OCI-M2 (cell line): Measurements from ENCODE around the gene SMAGP.
"Not testable (repeated sequence)": the region's sequence is repeated elsewhere in the genome, so short reads cannot be mapped to it uniquely, and the experiment has no call there.

Experiments
- DNase-seq: peaks from one replicate; lab custom pipeline; 2025; ENCODE audit not compliant: unreplicated experiment; lab: John Stamatoyannopoulos, UW

SMAGP gene

DNA sequence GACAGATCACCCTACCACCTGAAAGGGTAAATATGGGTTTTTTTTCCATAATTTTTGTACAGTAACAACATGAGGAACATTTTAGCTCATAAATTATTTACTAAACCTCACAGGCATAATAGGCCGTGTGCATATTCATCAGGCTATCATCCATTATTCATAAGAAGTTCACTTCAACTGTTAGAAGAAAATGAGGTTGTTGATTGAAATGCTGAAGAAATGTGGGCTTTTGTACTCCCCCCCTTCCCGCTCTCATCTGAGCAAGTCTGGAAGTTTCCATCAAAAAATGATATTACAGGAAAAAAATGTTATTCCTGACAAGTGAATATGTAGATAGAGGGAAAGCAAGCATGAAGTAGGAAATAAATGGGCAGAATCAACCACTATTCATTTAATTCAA, 44.4 kb downstream of the SMAGP start:
- no peak for DNase-seq

DNA sequence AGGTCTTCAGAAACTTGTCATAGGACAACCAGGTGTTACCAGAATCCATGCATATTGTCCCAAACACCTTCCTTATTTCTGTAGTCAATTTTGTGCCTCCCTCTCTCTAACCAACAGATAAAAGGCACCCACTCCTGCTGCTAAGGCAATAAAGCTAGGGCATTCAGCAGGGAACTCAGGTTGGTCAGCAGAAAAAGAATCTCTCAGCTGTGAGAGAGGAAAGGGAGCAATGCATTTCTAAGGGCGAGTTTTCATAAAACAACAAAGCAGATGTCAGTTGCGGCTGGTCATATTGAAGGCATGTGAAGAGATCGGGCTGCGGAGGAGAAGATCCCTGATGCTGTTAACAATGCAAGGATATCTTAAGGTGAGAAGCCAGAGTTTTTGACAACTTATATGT, 45.0 kb downstream of the SMAGP start:
- DNase-seq: no peak

DNA sequence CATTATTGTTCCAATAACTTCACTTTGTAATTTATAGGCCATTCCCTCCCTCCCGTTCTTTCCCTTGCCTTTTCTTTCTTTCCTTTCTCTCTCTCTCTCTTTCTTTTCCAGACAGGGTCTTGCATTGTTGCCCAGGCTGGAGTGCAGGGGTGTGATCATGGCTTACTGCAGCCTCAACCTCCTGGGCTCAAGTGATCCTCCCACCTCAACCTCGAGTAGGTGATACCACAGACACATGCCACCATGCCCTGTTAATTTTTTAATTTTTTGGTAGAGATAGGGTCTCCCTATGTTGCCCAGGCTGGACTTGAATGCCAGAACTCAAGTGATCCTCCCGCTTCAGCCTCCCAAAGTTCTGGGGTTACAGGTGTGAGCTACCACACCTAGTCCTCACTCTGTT, 45.6 kb downstream of the SMAGP start:
- no peak for DNase-seq

DNA sequence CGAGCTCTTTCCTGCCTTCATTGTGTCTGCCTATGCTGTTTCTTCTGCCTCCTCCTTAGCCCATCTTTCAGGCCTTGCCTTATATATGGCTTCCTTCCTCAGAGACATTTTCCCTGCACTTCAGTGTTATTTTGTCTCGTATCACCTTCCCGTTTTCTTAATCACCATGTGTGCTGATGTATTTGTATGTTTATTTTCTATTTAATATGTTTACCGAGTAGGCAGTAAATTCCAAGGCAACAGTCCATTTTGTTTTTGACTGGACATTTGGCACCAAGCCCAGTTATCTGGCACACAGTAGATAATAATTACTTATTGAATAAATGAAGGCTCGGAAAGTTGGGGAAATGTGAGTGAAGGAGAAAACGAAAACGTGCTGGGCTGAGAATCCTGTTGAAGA, 47.8 kb downstream of the SMAGP start:
- no peak for DNase-seq

DNA sequence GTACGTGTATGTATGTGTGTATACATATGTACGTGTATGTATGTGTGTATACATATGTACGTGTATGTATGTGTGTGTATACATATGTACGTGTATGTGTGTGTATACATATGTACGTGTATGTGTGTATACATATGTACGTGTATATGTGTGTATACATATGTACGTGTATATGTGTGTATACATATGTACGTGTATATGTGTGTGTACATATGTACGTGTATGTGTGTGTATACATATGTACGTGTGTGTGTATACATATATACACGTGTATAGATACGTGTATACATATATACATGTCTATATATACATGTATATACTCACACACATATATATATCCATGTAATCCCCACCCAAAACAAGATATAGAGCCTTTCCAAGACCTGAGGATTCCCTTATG, 50.4 kb downstream of the SMAGP start:
- not testable (repeated sequence) for DNase-seq

DNA sequence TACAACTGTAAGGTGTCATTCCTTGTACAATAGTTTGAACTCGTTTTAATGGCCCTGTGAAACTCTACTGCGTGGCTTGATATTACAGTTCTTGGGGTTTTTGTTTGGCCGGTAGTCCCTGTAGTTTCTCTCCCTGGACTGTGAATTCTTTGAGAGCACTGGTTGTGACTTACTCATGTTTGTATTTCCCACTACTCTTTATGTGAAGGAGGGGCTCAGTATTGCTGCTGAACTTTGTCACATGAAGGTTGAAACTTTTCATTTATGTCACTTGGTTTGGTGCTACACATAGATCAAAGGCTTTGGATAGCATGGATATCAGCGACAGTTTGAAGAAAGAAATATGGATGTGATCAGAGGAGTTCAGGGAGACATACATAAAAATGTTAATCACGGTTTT, 50.9 kb downstream of the SMAGP start:
- no peak for DNase-seq

DNA sequence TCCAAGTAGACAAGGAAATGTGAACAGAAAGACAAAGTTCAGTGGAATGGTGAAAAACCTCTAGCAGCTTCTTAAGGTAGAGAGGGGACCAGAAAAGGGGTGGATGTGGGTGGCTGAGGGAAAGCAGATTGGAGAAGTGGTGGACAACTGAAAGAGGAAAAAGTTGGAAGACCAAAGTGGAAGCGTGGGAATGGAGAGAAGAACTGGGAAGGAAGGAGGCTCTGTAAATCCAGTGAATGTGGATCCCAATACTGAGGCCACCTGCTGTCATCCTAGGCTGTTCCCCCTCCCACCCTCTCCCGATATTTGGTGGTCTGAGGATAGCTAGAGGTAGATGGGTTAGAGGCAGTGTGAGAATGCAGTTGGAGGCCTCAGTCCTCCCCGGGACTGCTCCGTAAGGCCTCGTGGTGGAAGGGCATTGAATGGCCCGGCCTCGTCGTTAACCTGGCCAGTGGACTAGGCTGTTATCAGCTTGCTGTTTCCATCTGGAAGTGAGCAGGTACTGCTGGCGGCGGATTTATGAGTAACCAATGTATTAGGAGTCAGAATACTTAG, 51.5 kb downstream of the SMAGP start:
- DNase-seq: no peak

DNA sequence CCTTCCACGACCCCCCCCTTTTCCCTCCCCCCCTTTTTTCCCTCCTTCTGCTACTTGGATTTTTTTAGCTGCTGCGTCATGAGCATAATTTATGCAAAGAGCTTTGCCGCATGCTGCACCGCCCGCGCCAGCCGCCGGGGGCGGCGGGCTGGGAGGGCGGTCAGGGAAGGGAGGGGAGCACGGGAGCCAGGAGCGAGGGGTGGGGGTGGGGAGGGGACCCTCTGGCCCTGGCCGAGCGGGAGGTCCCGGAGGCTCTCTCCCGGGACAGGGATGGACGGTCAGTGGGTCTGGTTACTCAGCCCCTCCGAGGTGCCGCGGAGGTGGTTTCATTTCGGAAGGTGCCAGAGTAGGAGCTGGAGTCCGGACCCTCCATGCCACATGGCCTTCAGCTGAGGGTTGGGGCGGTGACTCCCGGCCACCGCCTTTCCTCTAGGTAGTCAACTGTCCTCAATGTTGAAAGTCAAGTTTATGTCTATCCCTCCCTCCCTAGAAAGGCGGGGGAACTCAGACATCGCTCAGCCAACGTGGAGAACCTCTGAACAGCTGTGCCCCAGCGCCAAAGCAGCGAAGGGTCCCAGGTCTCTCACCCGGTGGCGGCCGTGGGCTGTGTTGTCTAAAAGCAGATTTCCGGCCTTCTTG, 52.1 kb downstream of the SMAGP start, which contains the start of gene POU6F1:
TSS of gene POU6F1 (minus strand) at position 95 of the 639 bp plus-strand sequence. CDS start 11,226 bp downstream, outside the sequence.
- DNase-seq: peak; percentile 36

DNA sequence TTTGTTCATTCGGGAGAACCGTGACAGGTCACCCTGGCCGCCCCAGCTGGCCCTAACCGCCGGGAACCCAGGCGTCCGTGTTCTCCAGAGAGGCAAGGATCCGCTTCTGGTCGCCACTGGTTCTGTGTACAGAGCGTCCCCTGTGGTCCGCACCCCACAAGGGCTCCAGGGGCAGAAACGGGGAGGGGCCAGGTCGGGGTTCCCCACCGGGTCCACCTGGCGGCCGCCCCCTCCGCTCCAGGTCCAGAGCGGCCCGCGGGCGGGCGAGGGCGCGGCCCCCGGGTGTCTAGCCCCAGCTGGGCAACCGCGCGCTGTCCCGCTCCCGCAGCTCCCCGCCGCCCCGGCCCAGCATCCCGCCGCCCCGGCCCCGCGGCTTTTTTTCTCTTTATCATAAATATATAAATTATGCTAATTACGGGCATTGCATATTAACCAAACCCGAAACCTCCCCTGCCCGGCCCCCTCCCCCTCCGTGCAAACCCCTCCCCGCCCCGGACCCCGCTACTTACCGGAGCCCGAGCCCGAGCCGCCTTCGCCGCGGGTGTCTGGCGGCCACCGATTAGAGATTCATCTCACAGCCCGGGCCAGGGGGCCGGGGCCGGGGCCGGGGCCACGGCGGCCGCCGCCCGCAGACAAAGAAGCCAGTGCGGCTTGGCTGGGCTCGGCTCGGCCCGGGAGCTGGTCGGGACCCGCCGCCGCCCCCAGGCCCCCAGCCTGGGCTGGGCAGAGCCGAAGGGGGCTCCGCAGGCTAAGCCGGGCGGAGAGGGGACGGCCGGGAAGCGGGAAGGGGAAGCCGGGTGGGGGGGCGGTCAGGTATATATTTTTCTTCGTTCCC, 52.9 kb downstream of the SMAGP start:
- no peak for DNase-seq

DNA sequence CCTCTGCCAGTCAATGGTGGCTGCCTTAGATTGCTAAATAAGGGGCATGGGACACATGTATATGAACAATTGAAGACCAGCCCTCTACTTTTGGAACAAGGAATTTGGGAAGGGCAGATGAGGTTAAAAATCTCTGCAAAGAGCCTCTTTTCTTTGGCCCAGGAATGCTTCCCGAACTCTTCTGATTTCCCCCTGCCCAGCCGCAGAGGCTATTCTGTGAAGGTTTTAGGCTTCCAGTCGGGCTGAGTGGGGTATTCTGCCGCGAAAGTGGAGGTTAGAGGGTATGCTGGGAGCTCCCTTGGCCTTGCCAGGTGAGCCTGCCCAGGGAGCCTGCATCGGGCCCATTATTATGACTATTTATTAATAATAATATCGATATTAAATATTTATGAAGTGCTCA, 53.6 kb downstream of the SMAGP start:
- DNase-seq: no peak

DNA sequence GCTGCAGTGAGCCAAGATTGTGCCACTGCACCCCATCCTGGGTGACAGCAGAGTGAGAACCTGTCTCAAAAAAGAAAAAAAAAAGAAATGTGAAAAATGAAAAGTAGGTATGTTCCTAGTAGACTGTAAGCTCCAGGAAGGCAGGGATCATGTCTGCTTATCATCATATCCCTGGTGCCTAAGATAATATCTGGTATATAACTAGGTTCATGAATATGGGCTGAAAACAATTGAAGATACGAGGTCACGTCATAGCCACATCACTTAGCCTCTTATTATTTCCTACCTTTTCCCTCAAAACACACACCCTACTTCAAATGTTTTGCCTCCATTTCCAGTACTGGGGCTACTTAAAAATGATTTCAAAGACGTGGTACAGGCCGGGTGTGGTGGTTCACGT, 55.3 kb downstream of the SMAGP start:
- no peak for DNase-seq

DNA sequence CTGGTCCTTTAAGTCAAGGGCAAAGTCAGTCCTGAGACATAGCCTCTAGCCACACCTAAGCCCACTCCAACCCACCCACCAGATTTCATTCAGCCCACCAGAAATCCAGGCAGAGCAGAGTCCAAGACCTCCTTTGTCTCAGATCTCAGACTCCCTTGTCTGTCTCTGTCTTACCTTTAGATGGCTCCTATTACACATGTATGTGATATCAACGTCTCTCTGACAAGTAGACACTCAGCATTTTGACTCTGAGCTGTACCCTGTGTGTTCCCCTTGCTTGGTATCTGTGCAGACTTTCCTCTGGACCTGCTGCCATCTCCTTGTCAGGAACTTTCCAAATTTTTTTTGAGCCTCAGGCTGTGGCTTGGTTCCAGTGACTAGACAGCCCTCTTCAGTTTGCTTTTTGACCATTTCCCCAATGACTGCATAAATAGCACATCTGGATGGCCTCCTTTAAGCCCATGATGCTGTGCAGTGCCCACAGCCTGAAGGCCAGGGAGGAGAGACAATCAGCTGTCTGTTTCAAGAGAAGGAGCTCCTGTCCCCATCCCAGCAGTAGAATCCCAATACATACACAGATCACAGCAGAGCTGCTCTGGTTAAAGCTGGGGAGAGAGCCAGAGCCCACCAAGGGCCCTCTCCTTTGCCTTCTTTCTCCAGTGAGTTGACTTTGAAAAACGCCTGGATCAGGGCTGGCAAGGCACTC, 59.4 kb downstream of the SMAGP start:
- no peak for DNase-seq

DNA sequence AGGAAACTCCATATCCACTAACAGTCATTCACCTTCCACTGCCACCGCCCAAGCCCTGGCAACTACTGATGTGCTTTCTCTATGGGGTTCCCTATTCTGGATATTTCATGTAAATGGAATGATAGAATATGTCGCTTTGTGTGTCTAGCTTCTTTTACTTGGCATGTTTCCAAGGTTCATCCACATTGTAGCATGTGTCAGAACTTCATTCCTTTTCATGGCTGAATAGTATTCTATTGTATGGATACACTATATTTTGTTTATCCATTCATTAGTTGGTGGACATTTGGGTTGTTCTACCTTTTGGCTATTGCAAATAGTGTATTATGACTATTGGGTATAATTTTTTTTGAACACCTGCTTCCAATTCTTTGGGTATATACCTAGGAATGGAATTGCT, 61.0 kb downstream of the SMAGP start:
- no peak for DNase-seq

DNA sequence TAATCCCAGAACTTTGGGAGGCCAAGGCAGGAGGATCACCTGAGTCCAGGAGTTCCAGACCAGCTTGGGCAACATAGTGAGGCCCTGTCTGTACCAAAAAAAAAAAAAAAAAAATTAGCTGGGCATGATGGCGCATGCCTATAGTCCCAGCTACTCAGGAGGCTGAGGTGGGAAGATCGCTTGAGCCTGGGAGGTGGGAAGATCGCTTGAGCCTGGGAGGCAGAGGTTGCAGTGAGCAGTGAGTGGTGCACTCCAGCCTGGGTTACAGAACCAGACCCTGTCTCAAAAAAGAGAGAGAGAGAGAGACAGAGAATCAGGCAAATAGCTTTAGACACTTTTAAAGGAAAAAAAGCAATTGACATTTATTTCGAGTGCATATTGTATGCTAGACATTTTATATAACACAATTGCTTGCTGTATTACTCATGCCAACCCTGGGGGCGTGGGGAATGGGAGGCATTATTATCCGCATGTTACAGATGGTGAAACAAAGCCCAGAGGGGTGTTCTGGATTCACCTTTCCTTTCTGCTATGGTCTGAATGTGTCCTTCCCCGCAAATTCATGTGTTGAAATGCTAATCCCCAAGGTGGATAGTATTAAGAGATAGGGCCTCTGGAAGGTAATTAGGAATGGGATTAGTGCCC, 62.1 kb downstream of the SMAGP start:
- DNase-seq: no peak

DNA sequence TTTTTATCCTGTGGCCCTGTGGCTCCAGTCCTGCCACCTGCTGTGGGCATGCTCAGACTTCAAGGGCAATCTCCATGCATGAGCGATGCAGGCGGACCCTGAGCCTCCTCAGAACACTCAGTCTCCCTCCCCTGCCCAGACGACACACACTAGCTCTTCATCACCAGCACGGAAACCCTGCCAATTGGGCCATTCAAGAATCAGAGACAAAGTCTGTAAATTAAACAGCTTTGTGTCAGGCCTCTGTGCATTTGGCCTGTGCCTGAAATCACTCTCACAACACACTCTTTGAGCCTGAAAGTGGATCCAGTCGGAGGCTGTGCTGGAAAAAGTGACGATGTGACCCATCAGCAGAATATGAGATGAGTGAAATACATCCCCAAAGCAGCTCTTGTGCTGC, 64.9 kb downstream of the SMAGP start:
- DNase-seq: no peak

DNA sequence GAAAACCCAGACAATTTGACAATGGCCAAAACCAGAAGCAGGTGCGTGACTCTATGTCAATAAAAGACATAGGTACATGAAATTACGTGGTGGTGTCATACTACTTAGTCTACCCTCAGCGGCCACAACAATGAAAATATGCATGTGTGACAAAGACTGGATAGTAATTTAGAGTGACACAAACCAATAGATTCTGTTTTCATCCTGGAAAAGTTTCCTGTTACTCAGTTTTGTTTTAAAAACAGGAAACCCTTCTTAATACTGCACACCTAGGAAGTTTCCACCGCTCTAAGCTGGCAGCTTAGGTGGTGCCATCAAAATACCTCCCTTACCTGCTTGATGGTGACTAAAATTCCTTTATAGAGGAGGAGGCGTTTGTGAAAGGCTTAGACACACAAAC, 67.5 kb downstream of the SMAGP start:
- no peak for DNase-seq

DNA sequence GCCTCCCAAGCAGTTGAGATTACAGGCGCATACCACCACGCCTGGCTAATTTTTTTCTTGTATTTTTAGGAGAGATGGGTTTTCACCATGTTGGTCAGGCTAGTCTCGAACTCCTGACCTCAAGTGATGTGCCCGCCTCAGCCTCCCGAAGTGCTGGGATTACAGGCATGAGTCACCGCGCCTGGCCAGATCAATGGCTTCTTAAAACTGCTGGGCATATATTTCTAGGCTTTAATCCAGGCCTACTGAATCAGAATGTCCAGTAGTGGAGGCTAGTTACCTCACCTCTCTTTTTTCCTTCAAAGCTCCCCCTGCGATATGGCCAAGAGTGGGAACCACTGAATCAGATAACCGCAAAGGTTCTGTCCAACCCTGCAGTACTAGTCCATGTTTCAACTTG, 69.4 kb downstream of the SMAGP start:
- no peak for DNase-seq

DNA sequence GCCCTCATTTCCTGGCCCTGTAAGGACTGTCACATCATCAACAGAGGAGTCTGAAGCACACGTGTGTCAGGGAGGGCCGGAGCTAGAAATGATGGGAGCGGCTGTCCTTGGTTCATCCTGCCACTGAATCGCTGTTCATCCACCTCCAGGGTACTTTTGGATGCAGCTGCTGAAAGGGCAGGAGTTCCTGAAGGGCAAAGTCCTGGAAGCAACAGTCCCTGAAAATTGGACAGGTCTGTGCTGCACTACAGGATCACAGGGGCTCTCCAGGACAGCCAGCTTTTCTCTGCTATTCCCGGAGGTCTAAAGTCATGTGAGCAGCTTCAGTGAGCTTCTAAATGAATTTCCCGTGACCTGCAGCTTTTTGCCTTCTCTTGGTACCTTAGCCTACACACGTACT, 70.1 kb downstream of the SMAGP start:
- no peak for DNase-seq

DNA sequence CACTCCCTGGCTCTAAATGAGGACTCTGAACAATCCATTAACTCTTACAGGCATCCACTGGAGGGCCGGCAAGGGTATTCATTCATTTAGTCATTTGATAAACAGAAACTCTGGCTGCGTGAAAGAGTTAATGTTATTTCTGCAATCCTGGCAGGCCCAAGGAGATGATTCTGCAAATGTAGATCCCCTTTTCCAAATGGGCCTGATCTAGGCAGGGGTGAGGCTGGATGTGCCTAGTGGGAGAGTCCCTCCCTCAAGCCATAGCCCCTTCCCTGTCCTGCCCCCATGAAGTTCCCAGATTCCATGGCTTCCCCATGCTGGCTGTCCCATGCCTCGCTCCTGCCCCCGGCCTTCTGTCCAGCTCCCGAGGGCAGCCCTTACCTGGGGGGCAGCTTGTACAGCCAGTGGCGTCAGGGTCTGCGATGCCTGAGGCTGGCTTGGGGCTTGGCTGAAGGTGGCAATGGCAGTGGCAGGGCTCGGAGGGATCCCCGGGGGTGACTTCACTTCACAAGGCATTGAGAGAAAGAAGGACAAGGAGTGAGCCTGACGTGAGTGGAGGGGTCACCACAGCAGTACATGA, 70.8 kb downstream of the SMAGP start:
- no peak for DNase-seq

DNA sequence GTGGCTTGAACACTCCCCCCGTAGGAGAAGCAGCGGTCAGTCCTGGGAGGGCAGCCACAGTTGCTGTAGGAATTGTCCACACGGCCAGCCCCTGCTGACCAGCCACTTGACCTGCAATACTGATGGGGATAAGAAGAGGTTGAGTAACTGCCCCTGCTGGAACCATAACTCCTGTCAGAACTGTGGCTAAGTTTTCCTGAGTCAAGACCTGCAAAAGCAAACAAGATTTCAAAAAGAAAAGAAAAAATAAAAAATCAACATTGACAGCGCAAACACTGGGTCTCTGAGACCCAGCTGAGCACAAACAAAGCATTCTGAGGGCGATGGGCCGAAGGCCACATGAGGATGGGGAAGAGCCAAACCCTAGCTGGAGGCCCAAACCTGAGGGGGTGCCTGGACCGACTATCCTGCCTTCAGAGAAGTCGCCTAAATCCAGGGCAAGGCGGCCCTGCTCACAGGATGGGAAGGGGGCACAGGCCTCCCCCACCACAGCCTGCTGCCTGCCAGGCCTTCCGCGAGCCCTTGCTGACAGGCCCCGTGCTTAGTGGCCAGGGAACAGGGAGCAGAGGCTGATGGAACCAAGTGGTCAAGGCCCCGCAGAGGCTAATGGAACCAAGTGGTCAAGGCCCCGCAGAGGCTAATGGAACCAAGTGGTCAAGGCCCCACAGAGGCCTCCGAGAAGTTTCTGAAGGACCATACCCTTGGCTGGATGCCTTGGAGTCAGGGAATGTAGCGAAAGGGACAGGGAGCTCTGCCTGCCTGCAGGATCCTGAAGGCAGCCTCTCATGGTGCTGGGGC, 71.4 kb downstream of the SMAGP start:
- DNase-seq: no peak
